GM18517 (cell line): ENCODE data around the gene PIM1.

Experiments used
- ATAC-seq: cut with Tn5 transposase; IDR thresholded peaks from one replicate; pipeline ENCODE4 v1.9.1; 2021; ENCODE audit warnings: mild to moderate bottlenecking, moderate library complexity; ENCODE audit not compliant: unreplicated experiment

PIM1 gene

GRCh38 chr6:37218061-37218460, 48.1 kb downstream of the PIM1 start:
- ATAC-seq, result no peak

- no peak for ATAC-seq
Measured at GRCh38 chr6:37218511-37218910, 48.6 kb downstream of the PIM1 start.

GRCh38 chr6:37221585-37222124, 51.7 kb downstream of the PIM1 start:
- ATAC-seq, result no peak

GRCh38 chr6:37222125-37222967, 52.4 kb downstream of the PIM1 start:
- peak; percentile 70 for ATAC-seq

- no peak for ATAC-seq
Measured at GRCh38 chr6:37222992-37223391, 53.0 kb downstream of the PIM1 start.
